Body of pancreas (tissue), 4 donors: ENCODE results near the gene CD151. TPM values are rescaled to one million over a fixed set of nuclear protein-coding genes. Genes with fewer than 3 reads are reported as not detected.

Source experiments
- ATAC-seq: fragments of 150-250 bp; one replicate; pipeline ENCODE4 v1.9.1; 2016
- DNase-seq, 4 donors: peaks; one replicate each; pipeline ENCODE4 v3.0.0-alpha.2; 2019
- H3K27ac ChIP-seq, 4 donors: fragments of 200-600 bp; sonication (generic); 1 replicate in 3 of 4; 2 replicates in 1 of 4; pipeline versions ENCODE4 v1.5.1 to v1.6.1; 2016 to 2019; ENCODE audit warnings: mild to moderate bottlenecking in 1 of 4, mixed read lengths in 1 of 4, moderate library complexity in 1 of 4
- H3K27me3 ChIP-seq, 2 donors: fragments of 200-600 bp; sonication (generic); one replicate each; pipeline ENCODE4 v1.6.0; 2016; ENCODE audit warnings: mild to moderate bottlenecking in 1 of 2
- H3K36me3 ChIP-seq, 2 donors: fragments of 200-600 bp; sonication (generic); replicated peaks in 1 of 2; 2 replicates each; pipeline ENCODE4 v1.5.1; 2016; ENCODE audit warnings: low read depth in 2 of 2; ENCODE audit not compliant: insufficient read depth in 1 of 2
- H3K4me1 ChIP-seq: fragments of 200-600 bp; sonication (generic); one replicate; pipeline ENCODE4 v1.6.0; 2016
- H3K4me3 ChIP-seq, 2 donors: fragments of 200-600 bp; sonication (generic); 1 replicate in 1 of 2; 2 replicates in 1 of 2; pipeline ENCODE4 v1.5.1; 2016 to 2019
- H3K9me3 ChIP-seq, 3 donors: fragments of 200-600 bp; sonication (generic); 1 replicate in 2 of 3; 2 replicates in 1 of 3; pipeline ENCODE4 v1.5.1; 2016
- POLR2A ChIP-seq, 3 donors: fragments of 450-650 bp; IDR thresholded peaks; one replicate each; pipeline ENCODE4 v1.6.1; 2016; ENCODE audit warnings: antibody characterized with exemption in 3 of 3, mild to moderate bottlenecking in 2 of 3
- WGBS, 2 donors: methylation state at CpG; one replicate each; pipeline ENCODE4 v1.1.5; 2017; 5-methylcytosine and 5-hydroxymethylcytosine counted together
- intact Hi-C: fragments of 100-400 bp; cut with DNase I; formaldehyde crosslinking; loops from one replicate; pipeline ENCODE4 v1.15.1; 2023
- total RNA-seq, 2 donors: library from RNA; depleted of rRNA; stranded (reverse); fragments of >200 nt; gene quantifications; one replicate each; pipeline ENCODE4 v1.1.0, GENCODE V29; 2016
- TF ChIP-seq, protein P1 (sequence below), 7 experiments: fragments of 450-650 bp in 4 of 7; fragments of 200-600 bp in 3 of 7; sonication (generic) in 3 of 7; IDR thresholded peaks; one replicate each; pipeline ENCODE4 v1.5.1; 2016 to 2019; ENCODE audit warnings: antibody characterized with exemption in 7 of 7

The CD151 gene
- total RNA-seq, 2 donors from 2014 or later = 152 to 282 TPM

DNA sequence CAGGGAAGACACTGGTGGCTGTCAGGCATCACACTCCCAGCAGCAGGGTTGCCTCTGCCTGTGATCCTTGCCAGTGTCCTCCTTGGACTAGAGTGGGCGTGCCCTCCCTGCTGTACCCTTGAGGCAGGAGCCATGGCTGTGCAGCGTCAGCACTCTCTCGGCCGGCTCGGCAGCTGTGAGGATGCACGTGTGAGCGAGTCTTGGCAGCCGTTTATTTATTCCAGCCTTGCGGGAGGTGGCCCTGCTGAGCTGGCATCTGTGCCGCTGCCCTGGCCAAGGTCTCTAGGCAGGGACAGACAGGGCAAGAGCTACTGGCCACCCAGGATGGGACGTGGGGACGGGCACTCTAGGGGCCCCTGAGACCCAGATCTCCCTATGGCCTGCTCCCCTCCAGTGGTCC is 43.8 kb downstream of the CD151 start:
- ATAC-seq = peak; percentile 88
- TF ChIP-seq, protein P1, sequence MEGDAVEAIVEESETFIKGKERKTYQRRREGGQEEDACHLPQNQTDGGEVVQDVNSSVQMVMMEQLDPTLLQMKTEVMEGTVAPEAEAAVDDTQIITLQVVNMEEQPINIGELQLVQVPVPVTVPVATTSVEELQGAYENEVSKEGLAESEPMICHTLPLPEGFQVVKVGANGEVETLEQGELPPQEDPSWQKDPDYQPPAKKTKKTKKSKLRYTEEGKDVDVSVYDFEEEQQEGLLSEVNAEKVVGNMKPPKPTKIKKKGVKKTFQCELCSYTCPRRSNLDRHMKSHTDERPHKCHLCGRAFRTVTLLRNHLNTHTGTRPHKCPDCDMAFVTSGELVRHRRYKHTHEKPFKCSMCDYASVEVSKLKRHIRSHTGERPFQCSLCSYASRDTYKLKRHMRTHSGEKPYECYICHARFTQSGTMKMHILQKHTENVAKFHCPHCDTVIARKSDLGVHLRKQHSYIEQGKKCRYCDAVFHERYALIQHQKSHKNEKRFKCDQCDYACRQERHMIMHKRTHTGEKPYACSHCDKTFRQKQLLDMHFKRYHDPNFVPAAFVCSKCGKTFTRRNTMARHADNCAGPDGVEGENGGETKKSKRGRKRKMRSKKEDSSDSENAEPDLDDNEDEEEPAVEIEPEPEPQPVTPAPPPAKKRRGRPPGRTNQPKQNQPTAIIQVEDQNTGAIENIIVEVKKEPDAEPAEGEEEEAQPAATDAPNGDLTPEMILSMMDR (IDR thresholded peaks at IDR 0.05) = no peak
- no peak for TF ChIP-seq POLR2A (IDR thresholded peaks at IDR 0.05)
- H3K4me1 ChIP-seq = peaks cover 18% of the 10 kb centered on the region
- H3K4me3 ChIP-seq = no peak overlapping the region
- WGBS, 2 donors = 23 to 40% methylated on average over 5 to 12 of the region's 12 CpGs
- no peaks in the 10 kb centered on the region for H3K27me3 ChIP-seq
- H3K9me3 ChIP-seq = no peaks in the 10 kb centered on the region
- no peaks in the 10 kb centered on the region for H3K36me3 ChIP-seq
- DNase-seq = peak; percentile 76 to 88 (median 86)
- peak overlapping the region in 1 of 4 donors; percentile 26 for H3K27ac ChIP-seq
- intact Hi-C loops = no loop called here

DNA sequence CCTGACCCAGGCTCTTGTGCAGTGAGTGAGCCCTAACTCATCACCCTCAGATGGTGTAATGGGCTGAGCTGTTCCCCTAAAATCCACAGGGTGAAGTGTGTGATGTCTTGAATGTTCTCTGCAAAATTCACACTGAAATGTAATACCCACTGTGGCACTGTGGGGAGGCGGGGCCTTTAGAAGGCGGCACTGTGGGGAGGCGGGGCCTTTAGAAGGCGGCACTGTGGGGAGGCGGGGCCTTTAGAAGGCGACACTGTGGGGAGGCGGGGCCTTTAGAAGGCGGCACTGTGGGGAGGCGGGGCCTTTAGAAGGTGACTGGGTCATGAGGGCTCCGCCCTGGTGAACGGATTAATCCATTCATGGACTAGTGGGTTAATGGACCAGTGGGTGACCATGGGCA is 44.8 kb downstream of the CD151 start:
- DNase-seq (no peak), ATAC-seq (no peak)
- Histone ChIP-seq H3K4me3 (no peak overlapping the region), H3K27ac (no peak overlapping the region), H3K4me1 (peaks cover 18% of the 10 kb centered on the region), H3K27me3 (no peaks in the 10 kb centered on the region), H3K36me3 (no peaks in the 10 kb centered on the region), H3K9me3 (no peaks in the 10 kb centered on the region)
- intact Hi-C loops = no loop called here
- no peak for TF ChIP-seq POLR2A (IDR thresholded peaks at IDR 0.05)
- TF ChIP-seq, protein P1 (IDR thresholded peaks at IDR 0.05) = no peak
- WGBS, 2 donors = 92 to 93% methylated on average over 11 of the region's 11 CpGs

DNA sequence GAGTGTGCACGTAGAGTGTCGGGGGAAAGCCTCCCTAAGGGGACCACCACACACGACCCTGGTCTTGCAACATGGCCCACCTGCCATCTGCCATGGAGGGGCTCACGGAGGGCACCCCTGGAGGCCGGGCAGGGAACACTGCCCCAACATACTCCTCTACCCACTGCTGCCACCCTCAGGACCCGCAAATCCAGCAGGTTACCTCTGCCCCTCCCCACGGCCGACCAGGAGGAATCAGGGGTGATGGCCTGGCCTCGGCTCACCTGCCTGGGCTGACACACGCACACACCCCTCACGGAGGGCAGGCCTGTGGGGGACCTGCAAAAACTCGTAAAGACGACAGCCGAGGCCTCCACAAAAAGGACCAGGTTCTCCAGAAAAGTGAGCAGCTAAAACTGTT is 47.7 kb downstream of the CD151 start:
- Histone ChIP-seq H3K36me3 (no peaks in the 10 kb centered on the region), H3K4me1 (peaks cover 16% of the 10 kb centered on the region), H3K27ac (no peak overlapping the region), H3K27me3 (no peaks in the 10 kb centered on the region), H3K9me3 (no peaks in the 10 kb centered on the region), H3K4me3 (no peak overlapping the region)
- DNase-seq (no peak), ATAC-seq (no peak)
- intact Hi-C loops = no loop called here
- no peak for TF ChIP-seq POLR2A (IDR thresholded peaks at IDR 0.05)
- TF ChIP-seq, protein P1 (IDR thresholded peaks at IDR 0.05) = no peak
- WGBS, 2 donors = 85 to 100% methylated on average over 1 to 14 of the region's 14 CpGs

- Histone ChIP-seq H3K4me3 (no peak overlapping the region), H3K27ac (no peak overlapping the region), H3K27me3 (no peaks in the 10 kb centered on the region), H3K9me3 (no peaks in the 10 kb centered on the region), H3K36me3 (no peaks in the 10 kb centered on the region), H3K4me1 (no peaks in the 10 kb centered on the region)
- intact Hi-C loops = no loop called here
- TF ChIP-seq, protein P1 (IDR thresholded peaks at IDR 0.05) = no peak
- TF ChIP-seq POLR2A (IDR thresholded peaks at IDR 0.05) = no peak
- no peak for ATAC-seq
- DNase-seq = no peak
- WGBS, 2 donors = 83 to 94% methylated on average over 10 to 13 of the region's 14 CpGs
Measured at GRCh38 chr11:882596-882995, 49.8 kb downstream of the CD151 start.

- DNase-seq (no peak), ATAC-seq (no peak)
- no peak overlapping the region for H3K27ac ChIP-seq
- H3K4me3 ChIP-seq = no peak overlapping the region
- no peaks in the 10 kb centered on the region for H3K4me1 ChIP-seq
- WGBS, 2 donors = 78 to 90% methylated on average over 4 to 10 of the region's 10 CpGs
- intact Hi-C loops = no loop called here
- H3K27me3 ChIP-seq = no peaks in the 10 kb centered on the region
- H3K9me3 ChIP-seq = no peaks in the 10 kb centered on the region
- no peak for TF ChIP-seq POLR2A (IDR thresholded peaks at IDR 0.05)
- TF ChIP-seq, protein P1 (IDR thresholded peaks at IDR 0.05) = no peak
- H3K36me3 ChIP-seq = no peaks in the 10 kb centered on the region
Measured at GRCh38 chr11:883527-883926, 50.8 kb downstream of the CD151 start.
